Esophagus squamous epithelium (tissue), 4 donors: Measurements from ENCODE around the gene KLF13.

Source experiments
- POLR2A ChIP-seq, 4 donors: fragments of 450-650 bp; IDR thresholded peaks; one replicate each; pipeline ENCODE4 v1.6.1; 2017; ENCODE audit warnings: antibody characterized with exemption in 4 of 4, mild to moderate bottlenecking in 4 of 4, moderate library complexity in 3 of 4
- TF ChIP-seq, protein P1 (sequence below), 6 experiments: fragments of 450-650 bp in 4 of 6; fragments of 200-600 bp in 2 of 6; sonication (generic) in 2 of 6; IDR thresholded peaks; one replicate each; pipeline ENCODE4 v1.5.1; 2016 to 2019; ENCODE audit warnings: antibody characterized with exemption in 6 of 6, mild to moderate bottlenecking in 4 of 6, moderate library complexity in 4 of 6

DNA sequence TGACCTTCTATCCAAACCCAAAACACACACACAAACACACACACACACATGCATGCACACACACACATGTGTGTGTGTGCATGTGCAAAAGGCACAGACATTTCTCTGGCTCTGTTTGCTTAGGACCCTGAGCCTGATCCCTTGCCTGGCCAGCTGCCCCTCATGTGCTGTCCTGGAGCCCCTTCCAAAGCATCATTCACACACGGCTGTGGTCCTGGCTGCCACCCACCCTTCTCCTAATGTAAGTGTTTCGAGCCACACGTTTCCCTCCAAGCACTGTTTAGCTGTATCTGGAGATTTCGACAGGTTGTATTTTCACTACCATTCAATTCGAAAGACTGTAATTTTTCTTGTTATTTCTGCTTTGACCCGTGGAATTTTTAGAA, 45.8 kb upstream of the KLF13 start:
- TF ChIP-seq, protein P1, sequence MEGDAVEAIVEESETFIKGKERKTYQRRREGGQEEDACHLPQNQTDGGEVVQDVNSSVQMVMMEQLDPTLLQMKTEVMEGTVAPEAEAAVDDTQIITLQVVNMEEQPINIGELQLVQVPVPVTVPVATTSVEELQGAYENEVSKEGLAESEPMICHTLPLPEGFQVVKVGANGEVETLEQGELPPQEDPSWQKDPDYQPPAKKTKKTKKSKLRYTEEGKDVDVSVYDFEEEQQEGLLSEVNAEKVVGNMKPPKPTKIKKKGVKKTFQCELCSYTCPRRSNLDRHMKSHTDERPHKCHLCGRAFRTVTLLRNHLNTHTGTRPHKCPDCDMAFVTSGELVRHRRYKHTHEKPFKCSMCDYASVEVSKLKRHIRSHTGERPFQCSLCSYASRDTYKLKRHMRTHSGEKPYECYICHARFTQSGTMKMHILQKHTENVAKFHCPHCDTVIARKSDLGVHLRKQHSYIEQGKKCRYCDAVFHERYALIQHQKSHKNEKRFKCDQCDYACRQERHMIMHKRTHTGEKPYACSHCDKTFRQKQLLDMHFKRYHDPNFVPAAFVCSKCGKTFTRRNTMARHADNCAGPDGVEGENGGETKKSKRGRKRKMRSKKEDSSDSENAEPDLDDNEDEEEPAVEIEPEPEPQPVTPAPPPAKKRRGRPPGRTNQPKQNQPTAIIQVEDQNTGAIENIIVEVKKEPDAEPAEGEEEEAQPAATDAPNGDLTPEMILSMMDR (IDR thresholded peaks at IDR 0.05), result no peak
- no peak for TF ChIP-seq POLR2A (IDR thresholded peaks at IDR 0.05)
